COLO668 (cell line): ENCODE results near the gene S100A3.

Experiments
- DNase-seq: peaks from one replicate; lab custom pipeline; 2025; ENCODE audit not compliant: unreplicated experiment; lab: John Stamatoyannopoulos, UW

The S100A3 gene

GRCh38 chr1:153515504-153516394, 33.3 kb downstream of the S100A3 start:
- DNase-seq = peak; percentile 77

DNA sequence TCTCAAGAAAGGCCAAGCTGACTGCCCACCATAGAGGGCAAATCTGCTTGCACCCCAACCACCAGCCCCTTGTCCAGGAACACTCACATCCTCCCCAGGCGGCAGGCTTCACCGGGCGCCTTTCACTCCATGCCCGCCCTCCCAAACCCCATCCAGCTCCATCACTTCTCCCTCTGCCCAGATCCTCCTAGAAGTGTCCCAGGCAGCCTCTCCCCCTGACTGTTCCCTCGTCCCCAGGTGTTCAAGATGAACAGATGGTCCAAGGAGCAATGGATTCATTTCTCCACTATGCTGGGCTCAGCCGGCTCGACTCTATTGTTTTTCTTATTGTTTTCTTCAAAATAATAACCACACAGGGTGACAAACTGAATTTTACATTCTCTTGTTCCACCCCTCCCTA, 35.4 kb downstream of the S100A3 start:
- no peak for DNase-seq

DNA sequence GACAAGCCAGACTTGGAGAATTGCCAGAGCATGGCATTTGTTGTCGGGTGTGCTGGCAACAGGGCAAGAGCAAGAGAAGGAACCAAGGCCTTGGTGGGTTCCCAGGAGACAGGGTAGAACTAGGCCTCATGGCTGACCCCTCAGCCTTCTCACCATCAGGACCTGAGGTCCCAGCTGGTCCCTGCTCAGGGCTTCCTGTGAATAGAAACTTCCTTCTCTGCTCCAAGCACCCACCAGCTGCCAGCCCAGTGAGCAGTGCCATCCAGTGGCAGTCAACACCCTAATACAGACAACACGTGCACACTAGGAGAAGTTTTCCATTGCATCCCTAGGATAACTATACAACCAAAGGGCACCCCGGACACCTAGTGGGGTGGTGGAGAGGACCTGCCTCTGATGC, 36.0 kb downstream of the S100A3 start:
- peak; percentile 27 for DNase-seq

DNA sequence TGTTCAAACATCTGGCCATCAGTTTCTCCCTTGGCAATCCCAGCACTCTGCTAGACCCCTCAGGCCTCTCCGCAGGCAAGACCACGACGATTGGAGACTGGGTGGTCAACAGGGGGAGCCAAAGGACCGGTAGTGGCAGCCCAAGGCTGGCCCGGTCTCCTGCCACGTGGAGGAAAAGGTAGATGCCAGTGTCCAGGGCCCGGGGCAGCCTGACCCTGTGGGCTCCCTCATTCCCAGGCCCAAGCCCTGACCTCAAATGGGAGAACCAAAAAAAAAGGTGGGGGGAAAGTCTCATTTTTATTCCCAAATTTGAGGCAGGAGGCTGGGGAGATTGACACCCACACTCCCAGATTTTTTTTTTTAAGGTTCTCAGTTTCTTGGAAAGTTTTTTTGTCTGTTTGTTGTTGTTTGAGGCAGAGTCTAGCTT, 38.1 kb downstream of the S100A3 start:
- DNase-seq = peak; percentile 86

DNA sequence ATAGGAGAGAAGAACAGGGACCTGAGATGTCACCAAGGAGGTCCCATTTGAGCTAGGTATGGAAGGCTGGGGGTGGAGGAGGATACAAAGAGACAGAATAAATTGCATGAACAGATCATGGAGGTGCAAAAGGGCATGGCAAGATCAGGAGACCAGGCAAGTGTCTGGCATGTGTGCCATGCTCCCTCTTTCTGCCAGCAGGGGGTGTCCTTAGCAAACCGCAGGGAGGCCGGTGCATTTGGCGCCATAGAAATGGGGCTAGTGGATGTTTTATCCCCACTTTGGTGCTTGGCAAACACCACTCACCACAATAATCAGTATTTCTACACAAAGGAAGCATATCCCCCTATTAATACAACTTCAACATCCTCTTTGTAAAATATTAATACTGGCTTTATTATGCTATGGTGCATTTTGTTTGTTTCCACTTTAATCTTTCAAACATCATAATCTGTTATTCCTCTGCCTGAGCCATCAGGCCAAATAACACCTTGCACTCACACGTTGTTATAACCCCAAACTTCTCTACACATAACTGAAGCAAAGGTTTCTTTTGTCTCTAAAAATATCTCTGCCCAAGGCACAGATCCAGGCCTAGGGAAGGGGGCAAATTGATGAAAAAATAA, 39.2 kb downstream of the S100A3 start:
- peak; percentile 69 for DNase-seq

GRCh38 chr1:153509036-153509435, 40.0 kb downstream of the S100A3 start:
- DNase-seq = no peak

DNA sequence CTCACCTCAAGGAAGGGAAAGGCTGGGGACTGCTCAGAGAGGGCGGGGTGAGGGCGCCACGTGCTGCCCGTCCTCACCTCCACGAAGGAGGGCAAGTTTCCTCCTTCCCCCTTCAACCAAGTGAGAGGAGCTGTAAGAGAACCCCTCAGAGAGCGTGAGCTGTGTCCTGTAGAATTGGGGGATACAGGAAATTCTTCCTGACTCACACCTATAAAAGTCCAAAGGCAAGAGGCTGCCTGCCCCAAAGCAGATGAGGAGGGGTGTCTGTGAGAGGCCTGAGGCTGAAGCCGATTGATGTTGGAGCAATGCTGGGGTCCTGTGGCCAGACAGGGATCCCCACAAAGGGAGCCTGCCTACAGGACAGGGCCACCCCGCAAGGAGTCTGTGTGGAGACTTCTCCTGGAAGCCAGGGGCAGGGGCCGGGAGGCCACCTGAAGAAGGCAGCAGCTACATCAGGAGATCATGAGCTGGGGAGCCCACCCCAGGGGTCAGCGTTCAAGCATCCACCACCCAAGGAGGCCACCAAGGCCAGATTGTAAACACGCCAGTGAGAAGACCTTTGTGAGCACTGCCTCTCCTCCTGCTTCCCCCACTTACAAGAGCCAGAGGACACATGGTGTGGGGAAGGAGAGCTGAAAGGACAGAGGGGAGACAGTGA, 41.0 kb downstream of the S100A3 start:
- DNase-seq = no peak

DNA sequence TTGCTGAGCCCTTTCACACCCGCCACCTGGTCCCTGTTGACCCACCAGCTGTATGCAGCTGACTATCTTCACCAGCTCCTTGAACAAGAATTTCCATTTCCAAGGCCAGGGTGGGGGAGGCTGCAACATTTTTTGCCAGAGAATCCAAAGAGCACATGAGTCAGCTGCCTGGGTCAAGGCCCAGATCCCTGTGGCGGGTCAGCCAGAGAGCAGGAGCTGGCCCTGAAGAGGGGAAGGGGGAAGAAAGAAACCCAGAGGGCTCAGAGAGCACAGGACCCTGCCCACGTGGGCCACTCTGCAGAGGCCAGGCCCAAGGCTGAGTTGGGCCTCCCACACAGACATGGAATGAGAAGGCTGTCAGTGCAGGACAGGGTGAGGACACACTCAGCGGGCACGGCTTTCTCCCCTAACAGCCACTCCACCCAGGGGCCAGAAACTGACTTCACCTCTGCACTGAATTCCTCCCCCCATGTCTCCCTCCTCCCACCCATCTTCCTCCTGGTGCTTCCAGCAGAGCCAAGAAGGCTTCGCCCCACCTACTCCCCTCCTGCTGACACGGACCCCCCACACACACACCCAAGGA, 42.1 kb downstream of the S100A3 start:
- DNase-seq = no peak

DNA sequence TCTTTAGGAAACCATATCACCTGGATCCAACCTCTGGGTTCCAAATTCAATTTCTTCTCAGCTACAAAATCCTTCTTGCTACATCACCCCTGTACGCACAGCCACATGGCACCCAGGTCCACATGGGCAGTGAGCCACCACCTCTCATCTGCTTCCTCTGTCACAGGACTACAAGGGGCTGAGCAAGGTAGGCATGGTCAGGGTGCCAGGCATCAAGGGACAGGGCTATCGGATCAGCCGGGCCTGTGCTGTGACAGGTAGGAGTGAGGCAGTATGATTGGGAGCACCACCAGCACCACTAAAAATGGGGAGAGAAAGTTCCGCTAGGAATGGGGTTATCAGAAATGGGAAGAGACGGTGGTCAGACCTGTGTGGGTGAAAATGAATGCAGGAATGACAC, 42.7 kb downstream of the S100A3 start:
- DNase-seq = no peak

- no peak for DNase-seq
Observed at GRCh38 chr1:153505576-153505975, 43.5 kb downstream of the S100A3 start.

- no peak for DNase-seq
Observed at GRCh38 chr1:153503766-153504165, 45.3 kb downstream of the S100A3 start.

GRCh38 chr1:153498746-153499145, 50.3 kb downstream of the S100A3 start:
- no peak for DNase-seq
